Neural progenitor cell (in vitro differentiated cells): Measurements from ENCODE around the gene ARHGAP24.

Source experiments
- EZH2 ChIP-seq: fragments of 200-600 bp; sonication (generic); IDR thresholded peaks from 2 replicates; pipeline ENCODE4 v1.6.1; 2017; ENCODE audit warnings: antibody characterized with exemption, mild to moderate bottlenecking, moderate library complexity
- EZH2phosphoT487 ChIP-seq: fragments of 200-600 bp; sonication (generic); IDR thresholded peaks from 2 replicates; pipeline ENCODE4 v1.6.1; 2017; ENCODE audit warnings: antibody characterized with exemption
- TF ChIP-seq, protein P1 (sequence below): fragments of 200-600 bp; sonication (generic); IDR thresholded peaks from 2 replicates; pipeline ENCODE4 v1.5.1; 2017; ENCODE audit warnings: antibody characterized with exemption, mild to moderate bottlenecking

DNA sequence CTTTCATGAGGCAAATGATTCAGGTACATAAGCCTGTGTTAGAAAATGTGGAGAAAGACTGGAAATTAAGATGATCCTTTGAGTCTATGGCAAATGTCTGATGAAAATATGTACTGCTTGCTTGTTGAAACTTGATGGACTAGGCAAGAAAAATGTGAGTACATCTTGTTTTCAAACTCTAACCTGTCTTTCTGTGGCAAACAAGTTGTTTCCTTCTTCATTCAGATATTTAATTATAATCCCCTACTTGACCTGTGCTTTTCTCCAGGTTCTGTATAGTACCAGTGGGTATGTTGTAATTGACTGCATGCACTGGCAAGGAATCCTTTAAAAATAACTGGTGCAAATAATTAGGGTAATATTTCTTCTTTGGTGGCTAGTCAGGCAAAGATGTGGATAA is 136.7 kb downstream of the ARHGAP24 start:
- TF ChIP-seq, protein P1, sequence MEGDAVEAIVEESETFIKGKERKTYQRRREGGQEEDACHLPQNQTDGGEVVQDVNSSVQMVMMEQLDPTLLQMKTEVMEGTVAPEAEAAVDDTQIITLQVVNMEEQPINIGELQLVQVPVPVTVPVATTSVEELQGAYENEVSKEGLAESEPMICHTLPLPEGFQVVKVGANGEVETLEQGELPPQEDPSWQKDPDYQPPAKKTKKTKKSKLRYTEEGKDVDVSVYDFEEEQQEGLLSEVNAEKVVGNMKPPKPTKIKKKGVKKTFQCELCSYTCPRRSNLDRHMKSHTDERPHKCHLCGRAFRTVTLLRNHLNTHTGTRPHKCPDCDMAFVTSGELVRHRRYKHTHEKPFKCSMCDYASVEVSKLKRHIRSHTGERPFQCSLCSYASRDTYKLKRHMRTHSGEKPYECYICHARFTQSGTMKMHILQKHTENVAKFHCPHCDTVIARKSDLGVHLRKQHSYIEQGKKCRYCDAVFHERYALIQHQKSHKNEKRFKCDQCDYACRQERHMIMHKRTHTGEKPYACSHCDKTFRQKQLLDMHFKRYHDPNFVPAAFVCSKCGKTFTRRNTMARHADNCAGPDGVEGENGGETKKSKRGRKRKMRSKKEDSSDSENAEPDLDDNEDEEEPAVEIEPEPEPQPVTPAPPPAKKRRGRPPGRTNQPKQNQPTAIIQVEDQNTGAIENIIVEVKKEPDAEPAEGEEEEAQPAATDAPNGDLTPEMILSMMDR = no peak
- no peak for TF ChIP-seq EZH2
- TF ChIP-seq EZH2phosphoT487 = no peak
